Measurements from ENCODE around the gene BMP2. TPM values are rescaled to one million over a fixed set of nuclear protein-coding genes. Genes with fewer than 3 reads are reported as not detected.

Gene BMP2
- 13.4 and 15.8 TPM in 2 replicates for total RNA-seq (2014; rRNA removed; shearing (Covaris generic))

DNA sequence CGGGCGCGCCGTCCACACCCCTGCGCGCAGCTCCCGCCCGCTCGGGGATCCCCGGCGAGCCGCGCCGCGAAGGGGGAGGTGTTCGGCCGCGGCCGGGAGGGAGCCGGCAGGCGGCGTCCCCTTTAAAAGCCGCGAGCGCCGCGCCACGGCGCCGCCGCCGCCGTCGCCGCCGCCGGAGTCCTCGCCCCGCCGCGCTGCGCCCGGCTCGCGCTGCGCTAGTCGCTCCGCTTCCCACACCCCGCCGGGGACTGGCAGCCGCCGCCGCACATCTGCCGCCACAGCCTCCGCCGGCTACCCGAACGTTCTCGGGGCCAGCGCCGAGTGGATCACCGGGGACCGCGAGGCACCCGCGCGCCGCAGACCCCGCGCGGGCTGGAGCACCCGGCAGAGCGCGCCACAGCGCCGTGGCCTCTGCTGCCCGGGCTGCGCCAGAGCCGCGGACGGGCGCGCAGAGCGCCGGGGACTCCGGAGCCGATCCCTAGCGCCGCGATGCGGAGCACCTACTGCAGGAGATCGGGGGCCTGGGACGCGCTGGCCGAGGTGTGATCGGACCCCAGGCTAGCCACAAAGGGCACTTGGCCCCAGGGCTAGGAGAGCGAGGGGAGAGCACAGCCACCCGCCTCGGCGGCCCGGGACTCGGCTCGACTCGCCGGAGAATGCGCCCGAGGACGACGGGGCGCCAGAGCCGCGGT, at the start of gene BMP2:
Gene BMP2, plus strand, starts transcription at position 151 of the 692 bp plus-strand sequence. CDS start 2,441 bp downstream, outside the sequence.

Data from A375 (cell line).